ENCODE results near the gene AKAP6.

DNA sequence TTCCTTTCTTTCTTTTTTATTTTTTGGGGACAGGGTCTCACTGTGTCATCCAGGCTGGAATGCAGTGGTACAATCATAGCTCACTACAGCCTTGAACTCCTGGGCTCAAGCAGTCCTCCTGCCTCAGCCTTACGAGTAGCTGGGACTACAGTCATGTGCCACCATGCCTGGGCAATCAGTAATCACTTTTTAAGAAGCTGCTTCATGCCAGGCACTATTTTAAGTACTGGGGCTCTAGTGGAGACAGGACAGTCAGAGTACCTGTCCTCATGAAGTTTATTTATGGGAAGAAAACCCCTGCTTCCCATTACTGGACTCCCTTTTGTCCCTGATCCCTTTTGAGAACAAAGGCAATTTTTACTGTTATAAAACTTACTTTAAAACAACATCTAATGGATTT lies 485.6 kb downstream of the AKAP6 start:
- no peak for TF ChIP-seq TAF1 (IDR thresholded peaks at IDR 0.05; ENCODE audit: low read depth, low read length)
- TF ChIP-seq POLR2AphosphoS5 (IDR thresholded peaks at IDR 0.05; ENCODE audit: low read depth, low read length) = no peak
- no peak for TF ChIP-seq POLR2A (IDR thresholded peaks at IDR 0.05; ENCODE audit: low read depth, low read length)
- no peak for TF ChIP-seq SPI1 (IDR thresholded peaks at IDR 0.05; ENCODE audit: low read depth, low read length)

Measured in GM12891 (cell line).